MG63 (cell line): ENCODE data around the gene TRPM3. TPM values are rescaled to one million over a fixed set of nuclear protein-coding genes. Genes with fewer than 3 reads are reported as not detected.

Source experiments
- DNase-seq: peaks from one replicate; pipeline ENCODE4 v3.0.0-alpha.2; 2020
- H3K27me3 ChIP-seq: fragments of 250-450 bp; sonication (Bioruptor Pico); 2 replicates; pipeline ENCODE4 v1.5.1; 2020; ENCODE audit warnings: mild to moderate bottlenecking, moderate library complexity
- H3K36me3 ChIP-seq: fragments of 250-450 bp; sonication (Bioruptor Pico); 2 replicates; pipeline ENCODE4 v1.5.1; 2020; ENCODE audit warnings: mild to moderate bottlenecking, moderate library complexity
- H3K4me3 ChIP-seq: fragments of 250-450 bp; sonication (Bioruptor Pico); 2 replicates; pipeline ENCODE4 v1.5.1; 2020; ENCODE audit warnings: mild to moderate bottlenecking, moderate library complexity
- H3K9me3 ChIP-seq: fragments of 250-450 bp; sonication (Bioruptor Pico); 2 replicates; pipeline ENCODE4 v1.5.1; 2020; ENCODE audit warnings: mild to moderate bottlenecking, moderate library complexity
- total RNA-seq: library from RNA; depleted of rRNA; stranded (reverse); fragments of >200 nt; shearing (Covaris generic); gene quantifications from 2 replicates; pipeline ENCODE4 v1.2.3, GENCODE V29; 2014; ENCODE audit warnings: low replicate concordance

TRPM3 gene
- total RNA-seq, 1 experiment from 2014 or later: not detected

- no peak for DNase-seq
Measured at GRCh38 chr9:70802758-70803436, 318.5 kb downstream of the TRPM3 start.

GRCh38 chr9:70802206-70802605 is 319.2 kb downstream of the TRPM3 start:
- DNase-seq: no peak
- H3K36me3 ChIP-seq: no peaks in the 10 kb centered on the region
- H3K4me3 ChIP-seq: no peak overlapping the region
- H3K27me3 ChIP-seq: no peaks in the 10 kb centered on the region
- no peaks in the 10 kb centered on the region for H3K9me3 ChIP-seq

More at GRCh38 chr9:70802758-70803436, 318.5 kb downstream of the TRPM3 start:
- H3K9me3 ChIP-seq: no peaks in the 10 kb centered on the region
- H3K27me3 ChIP-seq: no peaks in the 10 kb centered on the region
- H3K4me3 ChIP-seq: no peak overlapping the region
- H3K36me3 ChIP-seq: no peaks in the 10 kb centered on the region

GRCh38 chr9:70801181-70801829 is 320.1 kb downstream of the TRPM3 start:
- no peaks in the 10 kb centered on the region for H3K27me3 ChIP-seq
- DNase-seq: no peak
- no peaks in the 10 kb centered on the region for H3K36me3 ChIP-seq
- H3K9me3 ChIP-seq: no peaks in the 10 kb centered on the region
- H3K4me3 ChIP-seq: no peak overlapping the region

- Histone ChIP-seq H3K4me3 (no peak overlapping the region), H3K27me3 (no peaks in the 10 kb centered on the region), H3K9me3 (no peaks in the 10 kb centered on the region), H3K36me3 (no peaks in the 10 kb centered on the region)
- DNase-seq: no peak
Measured at GRCh38 chr9:70798018-70798417, 323.4 kb downstream of the TRPM3 start.

GRCh38 chr9:70795841-70796240 is 325.6 kb downstream of the TRPM3 start:
- no peaks in the 10 kb centered on the region for H3K9me3 ChIP-seq
- DNase-seq: no peak
- H3K4me3 ChIP-seq: no peak overlapping the region
- no peaks in the 10 kb centered on the region for H3K36me3 ChIP-seq
- H3K27me3 ChIP-seq: no peaks in the 10 kb centered on the region

- H3K9me3 ChIP-seq: no peaks in the 10 kb centered on the region
Measured at GRCh38 chr9:70792796-70793195, 328.6 kb downstream of the TRPM3 start.

GRCh38 chr9:70791936-70792335 is 329.5 kb downstream of the TRPM3 start:
- Histone ChIP-seq H3K4me3 (no peak overlapping the region), H3K36me3 (no peaks in the 10 kb centered on the region), H3K9me3 (no peaks in the 10 kb centered on the region), H3K27me3 (no peaks in the 10 kb centered on the region)
- no peak for DNase-seq

More at GRCh38 chr9:70792796-70793195, 328.6 kb downstream of the TRPM3 start:
- DNase-seq: no peak
- Histone ChIP-seq H3K27me3 (no peaks in the 10 kb centered on the region), H3K4me3 (no peak overlapping the region), H3K36me3 (no peaks in the 10 kb centered on the region)

- Histone ChIP-seq H3K27me3 (no peaks in the 10 kb centered on the region), H3K36me3 (no peaks in the 10 kb centered on the region), H3K4me3 (no peak overlapping the region), H3K9me3 (no peaks in the 10 kb centered on the region)
- no peak for DNase-seq
Measured at GRCh38 chr9:70789086-70789485, 332.3 kb downstream of the TRPM3 start.

GRCh38 chr9:70784456-70784855 is 337.0 kb downstream of the TRPM3 start:
- DNase-seq: no peak
- Histone ChIP-seq H3K9me3 (no peaks in the 10 kb centered on the region), H3K27me3 (no peaks in the 10 kb centered on the region), H3K4me3 (no peak overlapping the region), H3K36me3 (no peaks in the 10 kb centered on the region)

GRCh38 chr9:70778568-70778967 is 342.9 kb downstream of the TRPM3 start:
- DNase-seq: no peak

GRCh38 chr9:70773579-70773978 is 347.8 kb downstream of the TRPM3 start:
- no peaks in the 10 kb centered on the region for H3K9me3 ChIP-seq
- H3K27me3 ChIP-seq: no peaks in the 10 kb centered on the region
- no peak for DNase-seq
- H3K4me3 ChIP-seq: no peak overlapping the region
- H3K36me3 ChIP-seq: no peaks in the 10 kb centered on the region

More at GRCh38 chr9:70778568-70778967, 342.9 kb downstream of the TRPM3 start:
- Histone ChIP-seq H3K9me3 (no peaks in the 10 kb centered on the region), H3K4me3 (no peak overlapping the region), H3K27me3 (no peaks in the 10 kb centered on the region), H3K36me3 (no peaks in the 10 kb centered on the region)

- DNase-seq: no peak
- H3K36me3 ChIP-seq: no peaks in the 10 kb centered on the region
Measured at GRCh38 chr9:70772601-70773000, 348.8 kb downstream of the TRPM3 start.

GRCh38 chr9:70765946-70766345 is 355.5 kb downstream of the TRPM3 start:
- Histone ChIP-seq H3K9me3 (no peaks in the 10 kb centered on the region), H3K4me3 (no peak overlapping the region), H3K36me3 (no peaks in the 10 kb centered on the region), H3K27me3 (no peaks in the 10 kb centered on the region)
- no peak for DNase-seq

More at GRCh38 chr9:70772601-70773000, 348.8 kb downstream of the TRPM3 start:
- H3K27me3 ChIP-seq: no peaks in the 10 kb centered on the region
- H3K4me3 ChIP-seq: no peak overlapping the region
- no peaks in the 10 kb centered on the region for H3K9me3 ChIP-seq

GRCh38 chr9:70761139-70761670 is 360.2 kb downstream of the TRPM3 start:
- Histone ChIP-seq H3K27me3 (no peaks in the 10 kb centered on the region), H3K9me3 (no peaks in the 10 kb centered on the region), H3K36me3 (no peaks in the 10 kb centered on the region), H3K4me3 (no peak overlapping the region)
- DNase-seq: no peak

- no peak for DNase-seq
- H3K27me3 ChIP-seq: no peaks in the 10 kb centered on the region
- no peaks in the 10 kb centered on the region for H3K9me3 ChIP-seq
- no peak overlapping the region for H3K4me3 ChIP-seq
- no peaks in the 10 kb centered on the region for H3K36me3 ChIP-seq
Measured at GRCh38 chr9:70760228-70760627, 361.2 kb downstream of the TRPM3 start.

- Histone ChIP-seq H3K36me3 (no peaks in the 10 kb centered on the region), H3K9me3 (no peaks in the 10 kb centered on the region), H3K4me3 (no peak overlapping the region), H3K27me3 (no peaks in the 10 kb centered on the region)
- no peak for DNase-seq
Measured at GRCh38 chr9:70753311-70753710, 368.1 kb downstream of the TRPM3 start.

- H3K36me3 ChIP-seq: no peaks in the 10 kb centered on the region
- no peaks in the 10 kb centered on the region for H3K27me3 ChIP-seq
- no peak for DNase-seq
- no peak overlapping the region for H3K4me3 ChIP-seq
- H3K9me3 ChIP-seq: no peaks in the 10 kb centered on the region
Measured at GRCh38 chr9:70749066-70749465, 372.4 kb downstream of the TRPM3 start.

GRCh38 chr9:70747261-70747718 is 374.1 kb downstream of the TRPM3 start:
- H3K9me3 ChIP-seq: no peaks in the 10 kb centered on the region
- H3K27me3 ChIP-seq: no peaks in the 10 kb centered on the region
- H3K36me3 ChIP-seq: no peaks in the 10 kb centered on the region
- DNase-seq: no peak
- H3K4me3 ChIP-seq: no peak overlapping the region
